ENCODE data around the gene C6orf15.

GRCh38 chr6:31065556-31065955 is 46.8 kb downstream of the C6orf15 start:
- no peak for TF ChIP-seq CTCF (IDR thresholded peaks at IDR 0.05)
- no peak for TF ChIP-seq POLR2AphosphoS5 (IDR thresholded peaks at IDR 0.05)
- TF ChIP-seq POLR2A (IDR thresholded peaks at IDR 0.05) = no peak
